HG02938 (cell line): Measurements from ENCODE around the gene NECTIN1.

Experiments used
- ATAC-seq: cut with Tn5 transposase; IDR thresholded peaks from one replicate; pipeline ENCODE4 v1.9.1; 2021; ENCODE audit warnings: mild to moderate bottlenecking, moderate library complexity; ENCODE audit not compliant: unreplicated experiment

Gene NECTIN1

DNA sequence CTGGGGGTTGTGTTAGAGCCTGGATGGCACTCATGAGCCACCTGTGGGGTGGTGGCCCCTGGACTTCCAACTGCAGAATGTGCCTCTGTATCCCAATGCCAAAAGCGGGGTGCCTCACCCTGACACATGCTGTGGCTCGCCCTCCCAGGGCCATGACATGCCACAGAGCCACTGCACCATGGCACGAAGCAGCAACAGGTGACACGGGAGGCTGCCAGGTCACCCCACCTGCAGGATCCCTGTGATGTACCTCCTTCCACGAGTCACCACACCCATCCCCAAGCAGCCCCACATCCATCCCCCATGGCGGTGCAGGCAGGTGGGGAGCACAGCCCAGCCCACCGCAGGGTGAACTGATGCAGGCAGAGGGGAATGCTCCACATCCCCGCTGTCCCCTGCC, 14.8 kb downstream of the NECTIN1 start:
- no peak for ATAC-seq

DNA sequence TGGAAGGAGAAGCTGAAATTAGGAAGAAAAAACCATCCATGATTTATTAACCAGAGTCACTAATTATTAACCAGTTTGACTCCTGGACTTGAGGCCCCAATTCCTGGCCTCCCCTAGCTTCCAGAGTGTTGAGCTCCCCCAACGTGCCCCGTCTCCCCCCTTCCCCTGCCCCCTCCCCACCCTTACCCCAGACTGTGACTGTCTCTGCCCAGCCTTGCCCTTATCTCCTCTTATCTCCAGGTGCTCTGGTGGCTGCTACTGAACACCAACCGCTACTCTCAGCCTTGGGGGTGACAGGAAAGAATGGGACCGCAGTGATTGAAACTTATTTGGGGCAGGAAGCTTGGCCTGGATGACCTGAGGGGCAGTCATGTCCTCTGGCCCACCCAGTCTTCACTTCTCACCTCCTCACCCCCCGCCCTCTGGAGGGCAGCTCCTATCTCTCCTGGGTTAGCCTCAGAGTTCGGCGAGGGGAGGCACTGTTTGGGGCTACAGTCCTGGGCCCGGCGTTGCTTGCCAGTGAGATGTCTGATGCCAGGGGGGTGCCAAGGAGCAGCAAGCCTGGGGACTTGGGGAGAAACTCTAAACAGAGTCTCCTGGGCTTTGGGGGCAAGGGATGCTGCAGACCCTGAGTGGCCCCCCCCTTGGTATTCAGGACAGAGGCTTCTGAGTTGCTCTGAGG, 15.5 kb downstream of the NECTIN1 start:
- ATAC-seq: no peak

DNA sequence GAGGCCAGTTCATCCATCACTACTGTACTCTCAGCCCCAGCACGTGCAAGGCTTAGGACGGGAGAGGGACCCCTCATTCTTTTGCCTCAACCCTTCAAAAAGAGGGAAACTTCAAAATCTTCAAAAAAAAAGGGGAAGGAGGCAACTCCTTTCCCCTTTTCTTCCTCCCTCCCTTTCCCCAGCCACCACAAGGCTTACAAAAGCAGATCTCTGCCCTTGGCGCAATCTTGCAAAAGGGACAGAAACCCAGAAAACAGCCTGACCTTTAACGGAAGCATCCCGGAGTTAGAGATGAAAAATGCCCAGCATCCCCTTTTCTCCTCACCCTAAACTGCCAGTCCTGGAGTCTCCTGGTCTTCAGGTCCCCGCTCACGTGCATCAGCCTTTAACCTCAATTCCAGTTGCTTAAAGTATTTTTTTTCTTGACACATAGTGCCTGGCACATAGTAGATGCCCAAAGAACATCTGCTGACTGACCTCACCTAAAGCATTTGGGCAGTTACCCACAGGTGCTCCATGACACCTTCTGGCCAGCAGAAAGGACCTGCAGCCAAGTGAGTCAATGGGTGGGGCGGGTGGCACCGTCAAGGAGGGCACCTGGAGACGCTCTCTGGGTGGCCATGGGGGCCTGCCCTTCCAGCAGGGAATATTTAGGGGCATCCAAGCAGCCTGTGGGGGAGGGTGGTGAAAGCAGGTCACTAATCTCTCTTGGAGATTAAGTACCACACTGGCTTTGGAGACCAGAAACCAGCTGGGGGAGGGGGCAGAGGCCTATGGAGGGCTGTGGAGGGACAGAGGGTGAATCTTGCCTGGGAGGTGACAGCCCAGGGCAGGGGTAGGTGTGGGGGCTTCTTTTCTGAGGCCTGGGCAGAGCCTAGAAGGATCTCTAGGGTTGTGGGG, 16.3 kb downstream of the NECTIN1 start:
- ATAC-seq: no peak

DNA sequence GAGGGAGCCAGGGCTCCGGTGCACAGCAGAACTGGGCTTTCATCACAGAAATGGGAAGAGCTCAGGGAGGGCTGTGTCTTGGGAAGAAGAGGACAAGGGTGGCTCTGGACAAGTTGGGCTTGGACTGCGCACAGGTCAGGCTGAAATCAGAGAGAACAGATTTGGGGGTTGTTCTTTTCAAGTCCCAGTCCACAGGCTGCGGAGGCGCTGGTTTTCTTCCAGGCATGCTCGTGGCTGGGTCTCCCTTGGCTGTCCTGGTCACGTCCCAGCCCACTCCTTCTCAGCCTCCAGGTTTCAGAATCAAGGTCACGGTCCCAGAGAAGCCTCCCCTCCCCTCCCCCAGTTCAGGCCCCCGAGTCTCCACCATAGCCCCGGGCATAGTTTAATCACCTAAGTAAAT, 17.0 kb downstream of the NECTIN1 start:
- ATAC-seq: no peak

DNA sequence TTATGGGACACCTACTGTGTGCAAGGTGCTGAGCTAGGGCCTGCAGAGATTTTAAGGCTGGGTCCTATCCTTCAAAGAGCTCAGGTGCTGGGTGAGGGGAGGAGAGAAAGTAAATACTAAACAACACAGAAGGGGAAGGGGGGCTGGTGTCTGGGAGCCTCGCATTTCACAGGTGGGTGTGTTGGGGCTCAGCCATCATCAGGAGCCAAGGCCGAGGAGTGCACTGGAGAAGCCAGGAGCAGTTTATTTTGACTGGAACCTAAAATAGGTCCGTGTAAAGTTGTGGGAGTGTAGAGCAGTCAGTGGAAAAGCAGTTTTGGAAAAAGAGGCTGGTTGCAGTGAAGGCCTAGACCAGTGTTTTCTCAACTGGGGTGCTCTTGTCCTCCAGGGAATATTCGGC, 17.5 kb downstream of the NECTIN1 start:
- no peak for ATAC-seq

DNA sequence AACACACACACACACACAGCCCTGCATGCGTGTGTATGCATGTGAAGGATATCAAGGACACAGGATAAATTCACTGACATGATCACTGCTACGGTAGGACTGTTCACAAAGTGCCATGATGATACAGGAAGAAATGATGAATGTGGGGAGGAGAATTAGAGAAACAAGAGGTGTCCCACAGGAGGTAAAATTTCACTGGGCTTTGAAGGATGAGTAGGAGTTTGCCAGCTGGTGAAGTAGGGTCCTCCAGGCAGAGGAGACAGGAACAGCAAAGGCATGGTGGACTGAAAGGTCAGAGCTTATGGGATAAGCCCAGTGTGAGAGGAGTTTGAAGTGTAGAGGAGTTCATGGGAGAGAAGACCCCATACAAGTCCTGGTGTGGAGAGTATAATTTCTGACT, 18.6 kb downstream of the NECTIN1 start:
- ATAC-seq: no peak

DNA sequence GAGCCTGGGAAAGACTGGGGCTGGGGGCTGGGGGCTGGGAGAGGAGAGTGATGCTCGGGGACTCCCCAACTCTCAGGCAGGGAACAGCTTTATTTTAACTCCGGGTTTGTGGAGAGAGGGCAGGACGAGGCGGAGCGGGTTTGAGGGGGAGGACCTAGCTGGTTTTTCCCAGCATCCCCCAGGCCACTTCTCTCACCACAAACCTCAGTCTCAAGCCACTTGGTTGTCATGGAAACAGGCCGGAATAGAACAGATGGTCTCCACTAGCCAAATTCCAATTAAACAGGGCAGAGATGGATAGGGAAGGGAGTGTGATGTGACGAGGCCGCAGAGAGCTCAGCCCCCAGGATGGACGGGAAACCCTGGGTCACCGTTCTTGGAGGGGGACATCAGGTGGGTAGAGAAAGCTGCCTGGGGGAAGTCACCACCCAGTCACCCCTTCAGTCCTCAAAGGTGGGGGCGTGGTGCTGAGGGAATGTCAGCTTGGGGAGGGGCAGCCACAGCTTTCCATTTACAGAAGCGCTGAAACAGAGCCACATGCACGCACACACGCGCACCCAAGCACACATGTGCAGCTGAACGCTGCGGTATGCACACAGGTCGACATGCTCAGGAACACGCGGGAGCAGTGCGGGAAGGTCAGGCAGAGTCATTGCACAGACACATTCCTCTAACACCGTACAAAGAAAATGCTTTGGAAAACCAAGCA, 19.2 kb downstream of the NECTIN1 start:
- no peak for ATAC-seq

DNA sequence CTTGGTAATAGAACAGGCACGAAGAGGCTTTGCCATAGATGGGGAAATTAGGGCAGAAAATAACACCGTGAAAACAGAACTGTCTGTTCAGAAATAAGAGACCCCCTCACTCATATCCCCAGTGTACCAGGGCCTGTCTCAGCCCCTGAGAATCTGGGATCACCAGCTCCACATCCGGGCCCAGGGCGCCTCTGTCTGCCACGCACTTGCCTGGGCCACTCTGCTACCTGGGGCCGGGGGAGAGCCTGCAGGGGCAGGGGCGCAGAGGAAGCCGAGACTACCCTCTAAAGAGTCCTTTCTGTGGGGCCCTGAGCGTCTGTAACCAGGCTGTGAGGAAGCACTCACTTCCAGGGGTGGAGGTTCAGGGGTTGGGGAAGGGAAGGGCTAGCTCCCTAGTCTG, 19.8 kb downstream of the NECTIN1 start:
- ATAC-seq: no peak

DNA sequence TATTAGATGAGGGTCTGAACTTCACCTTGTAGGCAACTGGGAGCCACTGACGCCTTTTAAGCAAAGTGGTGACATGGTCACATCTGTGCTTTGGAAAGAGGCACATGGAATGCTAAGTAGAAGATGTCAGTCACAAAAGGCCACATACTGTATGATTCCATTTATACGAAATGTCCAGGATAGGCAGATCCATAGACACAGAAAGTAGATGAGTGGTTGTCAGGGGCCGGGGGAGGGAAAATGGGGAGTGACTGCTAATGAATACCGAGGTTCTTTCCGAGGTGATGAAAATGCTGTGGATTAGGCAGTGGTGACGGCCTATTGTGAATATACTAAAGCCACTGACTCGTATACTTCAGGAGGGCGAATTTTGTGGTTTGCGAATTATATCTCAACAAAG, 20.6 kb downstream of the NECTIN1 start:
- no peak for ATAC-seq

DNA sequence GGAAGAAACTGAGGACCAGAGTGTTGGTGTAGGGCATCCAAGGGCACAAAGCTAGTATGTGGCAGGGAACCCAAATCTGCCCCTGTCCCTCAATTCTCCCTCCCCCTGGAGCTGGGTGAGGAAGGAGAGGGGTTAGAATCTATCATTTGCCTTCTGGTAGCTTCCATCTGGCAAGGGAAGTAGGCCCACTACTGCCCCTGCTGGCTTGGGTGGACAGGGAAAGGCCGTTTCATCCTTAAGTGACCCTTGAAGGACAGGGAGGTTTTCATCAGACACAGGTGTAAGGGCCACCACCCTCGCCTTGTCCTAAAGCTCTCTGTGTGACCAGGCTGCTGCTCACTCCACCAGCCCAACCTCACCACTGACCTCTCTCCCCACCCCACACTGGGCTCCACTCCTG, 22.1 kb downstream of the NECTIN1 start:
- no peak for ATAC-seq

DNA sequence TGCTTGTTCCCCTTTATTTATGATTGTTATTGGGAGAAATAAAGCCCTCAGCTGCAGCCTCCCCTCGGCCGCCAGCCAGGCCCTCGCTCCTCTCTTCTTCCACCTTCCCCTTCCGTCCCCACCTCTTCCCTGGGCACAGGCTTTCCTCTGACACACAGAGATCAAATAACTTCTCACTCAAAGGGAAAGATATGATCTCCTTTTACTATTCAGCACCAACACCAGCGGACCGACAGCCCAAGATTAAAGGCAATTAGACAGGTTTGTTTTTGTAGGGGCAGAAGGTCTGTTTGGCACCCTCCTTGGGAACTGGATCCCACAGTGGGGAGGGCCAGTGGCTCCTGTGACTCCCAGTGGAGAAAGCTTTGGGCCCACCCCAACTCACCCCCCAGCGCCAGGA, 23.0 kb downstream of the NECTIN1 start:
- ATAC-seq: no peak

DNA sequence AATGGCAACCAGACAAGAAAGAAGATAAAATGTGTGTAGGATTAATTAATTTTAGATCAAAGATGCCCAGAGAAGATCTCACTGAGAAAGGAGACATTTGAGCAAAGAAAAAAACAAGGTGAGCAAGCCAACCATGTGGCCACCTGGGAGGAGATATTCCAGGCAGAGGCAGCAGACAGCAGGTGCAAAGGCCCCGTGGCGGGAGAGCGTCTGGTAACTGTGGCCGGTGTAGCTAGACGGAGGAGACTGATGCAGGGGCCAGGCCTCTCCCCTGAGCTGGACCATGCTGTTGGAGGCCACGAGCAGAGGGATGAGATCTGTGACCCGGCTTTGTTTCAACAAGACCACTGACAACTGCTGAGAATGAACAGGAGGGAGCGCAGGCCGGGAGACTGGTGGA, 23.6 kb downstream of the NECTIN1 start:
- ATAC-seq: no peak

DNA sequence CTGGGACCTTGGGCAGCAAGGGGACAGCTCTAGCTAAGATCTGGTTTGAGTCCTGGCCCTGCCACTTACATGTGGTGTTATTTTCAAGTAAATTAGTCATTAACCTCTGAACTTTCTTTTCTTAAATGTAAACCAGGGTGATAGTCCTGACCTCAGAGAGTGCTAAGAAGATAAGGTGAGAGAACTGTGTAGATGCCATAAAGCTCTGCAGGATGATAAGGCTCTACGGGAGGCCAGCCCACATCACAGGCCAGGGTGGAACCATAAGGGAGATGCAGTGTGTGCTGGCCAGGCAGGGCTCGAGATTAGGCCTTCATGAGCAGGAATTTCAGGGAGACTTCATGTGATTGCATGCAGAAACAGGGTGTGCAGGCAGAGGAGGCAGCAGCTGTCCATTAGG, 24.2 kb downstream of the NECTIN1 start:
- no peak for ATAC-seq

DNA sequence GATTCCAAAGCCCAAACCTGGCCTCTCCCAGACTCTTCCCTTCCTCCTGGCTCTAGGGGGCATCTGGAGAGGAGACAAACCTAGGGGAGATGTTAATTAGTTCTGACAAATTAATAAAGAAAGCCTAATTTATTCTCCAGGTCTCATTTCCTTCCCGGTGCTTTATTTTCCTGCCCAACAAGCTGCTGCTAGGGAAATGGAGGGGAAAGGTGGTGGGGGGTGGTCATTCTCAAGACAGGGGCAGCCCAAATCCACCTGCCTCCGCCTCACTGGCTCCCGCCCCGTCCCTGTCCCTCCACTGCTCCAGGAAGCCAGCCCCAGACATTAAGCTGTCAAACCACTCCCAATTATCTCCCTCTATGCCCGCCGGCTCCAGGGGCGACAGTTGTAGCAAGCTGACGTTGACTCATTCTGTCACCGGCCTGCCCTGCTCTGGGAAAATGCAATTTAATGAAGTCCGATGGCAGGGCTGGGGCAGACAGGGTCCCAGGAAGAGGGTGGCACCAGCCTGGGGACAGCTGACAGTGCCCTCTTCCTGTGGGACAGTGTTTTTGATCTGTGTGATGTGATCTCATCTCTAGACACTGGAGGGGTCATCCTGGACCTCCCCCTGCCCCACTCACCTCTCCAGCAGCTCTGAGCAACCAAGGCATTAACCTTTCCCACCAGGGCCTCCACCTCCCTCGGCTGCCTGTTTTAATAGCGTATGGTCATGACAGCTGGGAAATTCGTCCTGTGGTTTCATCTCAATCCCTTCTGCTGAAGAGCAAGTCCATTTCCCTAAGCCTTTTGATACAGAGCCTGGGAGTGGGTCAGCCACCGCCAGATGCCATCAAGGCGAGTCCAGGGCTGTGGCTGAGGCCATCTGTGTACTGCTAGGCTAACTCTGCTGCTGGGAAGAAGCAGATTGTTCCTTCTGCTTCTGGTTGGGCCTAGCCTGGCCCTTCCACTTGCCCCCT, 27.1 kb downstream of the NECTIN1 start:
- no peak for ATAC-seq

DNA sequence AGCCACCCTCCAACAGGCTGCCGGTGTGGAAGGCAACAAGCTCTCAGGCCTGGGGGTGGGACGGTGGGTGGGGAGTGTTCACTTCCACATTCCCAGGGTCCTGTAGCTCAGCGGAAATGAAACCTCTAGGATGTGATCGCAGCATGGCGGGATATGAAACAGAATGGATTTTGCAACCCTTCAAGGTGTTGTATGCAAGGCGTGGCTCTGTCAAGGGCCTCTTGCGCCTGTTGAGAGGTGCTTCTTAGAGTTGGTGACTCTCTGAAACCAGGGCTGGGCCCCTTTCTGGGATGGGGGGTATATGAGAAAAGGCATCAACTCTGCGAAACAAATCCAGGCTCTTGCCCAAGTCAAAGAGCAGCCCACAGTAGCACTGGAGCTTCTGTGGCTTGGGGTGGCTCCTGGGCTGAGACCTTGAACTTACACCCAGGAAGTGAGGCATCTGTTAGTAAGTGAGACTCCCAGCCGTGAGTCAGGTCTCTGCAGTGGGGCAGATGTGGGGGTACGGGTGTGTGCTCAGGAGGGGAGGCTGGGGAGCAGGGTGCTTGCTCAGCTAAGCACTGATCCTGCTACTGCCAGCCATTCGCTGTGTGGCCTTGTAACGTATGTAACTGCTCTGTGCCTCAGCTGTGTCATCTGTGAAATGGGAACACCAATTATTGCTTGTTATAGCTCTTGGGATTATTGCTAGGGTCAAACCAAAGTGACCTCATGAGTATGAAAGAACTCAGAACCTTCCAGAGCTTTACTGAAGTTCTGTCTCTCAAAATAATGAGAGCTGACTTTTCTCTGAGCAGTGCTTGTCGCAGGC, 28.3 kb downstream of the NECTIN1 start:
- no peak for ATAC-seq

DNA sequence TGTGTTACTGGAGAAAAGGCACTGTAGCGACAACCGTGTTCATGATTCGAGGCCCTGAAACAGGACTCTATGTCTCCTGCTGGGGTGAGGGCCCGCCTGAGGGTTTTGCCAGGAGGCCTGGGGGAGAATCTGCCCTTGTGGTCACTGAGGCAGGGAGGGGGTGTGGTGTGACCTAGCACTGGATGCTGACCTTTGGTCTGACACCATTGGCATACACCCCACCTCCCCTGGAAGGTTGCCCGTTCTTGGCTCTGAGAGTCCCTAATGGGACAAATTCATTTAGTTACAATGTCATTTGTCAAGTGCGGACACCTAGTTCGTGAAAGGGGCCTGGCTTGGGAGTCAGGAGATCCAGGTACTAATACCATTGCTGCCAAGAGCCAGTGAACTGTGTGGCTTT, 29.0 kb downstream of the NECTIN1 start:
- ATAC-seq: no peak

DNA sequence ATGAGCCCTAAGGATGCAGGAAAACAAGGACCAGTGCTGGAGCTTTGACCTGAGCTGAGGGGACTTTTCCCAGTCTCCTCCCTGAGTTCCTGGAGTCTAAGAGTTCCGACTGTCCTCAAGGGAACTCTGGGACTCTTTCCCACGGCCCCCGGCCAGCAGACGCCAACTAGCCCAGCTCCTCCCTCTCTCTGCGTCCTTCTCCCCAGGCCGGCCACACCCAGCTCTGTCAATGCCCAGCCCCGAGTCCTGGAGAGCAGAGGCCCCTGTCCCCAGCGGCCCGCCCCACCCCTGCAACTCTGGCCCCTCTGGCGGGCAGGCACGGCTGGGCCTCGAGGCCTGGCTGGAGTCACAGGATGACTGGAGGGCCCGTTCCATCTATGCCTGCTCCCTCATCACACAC, 29.8 kb downstream of the NECTIN1 start:
- no peak for ATAC-seq

DNA sequence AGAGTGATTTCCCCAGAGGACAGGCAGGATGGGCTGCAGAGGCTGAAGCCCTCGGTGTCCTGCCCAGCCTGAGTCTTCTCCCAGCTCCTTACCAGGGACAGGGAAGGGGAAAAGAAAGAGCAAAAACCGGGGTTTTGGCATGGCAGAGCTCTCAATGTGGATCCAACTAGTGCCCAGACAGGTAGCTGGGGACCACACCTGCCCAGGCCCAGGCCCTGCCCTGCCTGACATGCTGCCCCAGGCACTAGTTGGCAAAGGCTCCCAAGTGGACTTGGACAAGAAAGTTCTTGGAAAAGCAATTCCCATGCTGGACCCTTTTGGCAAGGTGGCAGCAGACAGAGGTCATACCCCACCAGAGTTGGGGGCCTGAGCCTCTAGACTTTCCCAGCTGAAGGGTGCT, 31.1 kb downstream of the NECTIN1 start:
- no peak for ATAC-seq

DNA sequence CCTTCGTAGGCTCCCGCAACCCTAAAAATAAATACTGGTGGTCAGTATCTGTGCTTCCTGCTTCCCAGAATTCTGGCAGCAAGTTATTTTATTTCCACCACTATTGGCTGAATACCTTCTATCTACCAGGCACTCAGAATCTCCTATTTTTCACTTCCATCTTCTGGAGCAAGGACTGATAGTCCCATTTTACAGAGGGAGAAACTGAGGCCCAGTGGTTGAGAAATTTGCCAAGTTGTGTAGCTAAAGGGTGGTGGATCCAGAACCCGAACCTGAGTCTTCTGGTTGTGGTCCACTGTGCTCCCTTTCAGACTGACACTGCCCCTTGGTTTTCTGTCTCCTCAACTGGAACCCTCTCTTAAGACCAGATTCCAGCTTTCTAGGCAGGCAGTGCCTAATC, 31.6 kb downstream of the NECTIN1 start:
- ATAC-seq: no peak
